GM12875 (cell line): ENCODE measurements around the gene TMEM215.

Experiments used
- H3K4me3 ChIP-seq: one replicate; pipeline ENCODE4 v1.5.1; 2011; ENCODE audit warnings: low read depth, low read length, control low read depth
- TF ChIP-seq, protein P1 (sequence below): IDR thresholded peaks from 2 replicates; pipeline ENCODE4 v1.5.1; 2011; ENCODE audit warnings: low read depth, mild to moderate bottlenecking, control low read depth, inconsistent platforms, low read length, moderate library complexity, borderline replicate concordance; ENCODE audit not compliant: insufficient read depth

Gene TMEM215

DNA sequence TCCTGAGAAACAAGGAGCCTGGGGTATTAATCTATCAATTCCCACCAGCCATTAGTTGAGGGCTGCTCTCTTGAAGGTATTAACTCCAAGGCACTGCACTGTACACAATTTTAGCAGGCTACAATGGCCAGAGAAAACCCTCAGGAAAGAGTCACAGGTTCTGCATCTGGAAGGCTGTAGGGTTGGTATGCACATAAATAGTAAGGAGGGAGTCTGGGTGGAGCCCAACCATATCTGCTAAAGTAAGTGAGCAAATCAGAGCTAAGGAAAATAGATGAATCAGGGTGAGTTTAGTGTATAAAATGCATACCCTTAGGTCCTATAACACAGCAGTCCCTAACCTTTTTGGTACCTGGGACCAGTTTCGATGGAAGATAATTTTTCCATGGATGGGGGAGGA lies 18.2 kb downstream of the TMEM215 start:
- no peak overlapping the region for H3K4me3 ChIP-seq
- TF ChIP-seq, protein P1, sequence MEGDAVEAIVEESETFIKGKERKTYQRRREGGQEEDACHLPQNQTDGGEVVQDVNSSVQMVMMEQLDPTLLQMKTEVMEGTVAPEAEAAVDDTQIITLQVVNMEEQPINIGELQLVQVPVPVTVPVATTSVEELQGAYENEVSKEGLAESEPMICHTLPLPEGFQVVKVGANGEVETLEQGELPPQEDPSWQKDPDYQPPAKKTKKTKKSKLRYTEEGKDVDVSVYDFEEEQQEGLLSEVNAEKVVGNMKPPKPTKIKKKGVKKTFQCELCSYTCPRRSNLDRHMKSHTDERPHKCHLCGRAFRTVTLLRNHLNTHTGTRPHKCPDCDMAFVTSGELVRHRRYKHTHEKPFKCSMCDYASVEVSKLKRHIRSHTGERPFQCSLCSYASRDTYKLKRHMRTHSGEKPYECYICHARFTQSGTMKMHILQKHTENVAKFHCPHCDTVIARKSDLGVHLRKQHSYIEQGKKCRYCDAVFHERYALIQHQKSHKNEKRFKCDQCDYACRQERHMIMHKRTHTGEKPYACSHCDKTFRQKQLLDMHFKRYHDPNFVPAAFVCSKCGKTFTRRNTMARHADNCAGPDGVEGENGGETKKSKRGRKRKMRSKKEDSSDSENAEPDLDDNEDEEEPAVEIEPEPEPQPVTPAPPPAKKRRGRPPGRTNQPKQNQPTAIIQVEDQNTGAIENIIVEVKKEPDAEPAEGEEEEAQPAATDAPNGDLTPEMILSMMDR: no peak

DNA sequence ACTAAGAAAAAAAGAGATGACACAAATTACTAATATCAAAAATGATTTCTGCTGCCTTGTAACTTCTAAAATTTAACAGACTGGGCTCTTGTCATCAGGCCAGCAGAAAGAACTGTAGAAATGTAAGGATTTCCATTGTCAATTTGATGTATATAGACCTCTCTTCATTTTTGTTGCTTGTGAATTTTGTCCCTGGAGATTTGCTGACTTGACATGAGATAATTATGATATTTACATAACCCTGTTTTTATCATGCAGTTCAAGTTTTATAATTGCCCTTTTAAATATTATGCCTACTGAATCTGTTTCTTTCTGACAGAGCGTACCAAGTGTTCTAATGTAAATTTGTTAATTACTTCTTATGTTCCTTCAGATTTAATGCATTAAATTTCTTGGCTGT lies 23.9 kb downstream of the TMEM215 start:
- H3K4me3 ChIP-seq: no peak overlapping the region
- TF ChIP-seq, protein P1: no peak

DNA sequence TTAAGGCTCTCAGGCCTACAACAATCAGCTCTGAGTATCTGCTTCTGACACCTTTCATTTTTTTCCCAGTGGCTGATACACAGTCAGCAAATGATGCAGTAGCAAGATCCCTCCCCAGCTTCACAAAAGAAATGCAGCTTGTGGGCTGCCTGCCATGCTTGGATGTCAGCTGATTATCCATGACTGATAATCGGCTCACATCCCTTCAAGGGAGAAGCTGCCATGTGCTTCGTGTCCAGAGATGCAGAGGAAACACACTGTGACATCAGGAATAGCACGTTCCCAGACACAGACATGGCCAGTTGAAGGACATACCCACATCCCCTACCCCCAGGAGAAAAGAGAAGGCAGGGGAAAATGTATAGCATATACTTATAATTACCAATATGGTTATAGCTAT lies 27.9 kb downstream of the TMEM215 start:
- H3K4me3 ChIP-seq: no peak overlapping the region
- TF ChIP-seq, protein P1: no peak

DNA sequence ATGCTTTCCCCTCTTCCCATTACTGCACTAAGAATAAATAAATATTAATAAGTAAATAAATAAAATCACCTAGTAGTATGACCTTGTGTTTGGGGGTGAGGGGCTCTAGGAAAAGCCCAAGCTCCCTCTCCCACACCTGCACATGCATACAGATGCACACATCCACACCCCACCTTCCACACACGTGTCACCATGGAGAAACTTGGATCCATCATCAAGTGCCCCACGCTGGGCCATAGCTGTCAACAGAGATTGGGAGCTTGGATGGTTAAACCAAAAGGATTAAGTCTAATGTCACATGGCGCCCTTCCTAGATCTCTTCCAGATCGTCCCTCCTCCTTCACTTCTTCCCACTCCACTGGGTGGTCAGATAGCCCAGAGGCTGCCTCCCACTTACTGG lies 37.0 kb downstream of the TMEM215 start:
- TF ChIP-seq, protein P1: no peak
- H3K4me3 ChIP-seq: no peak overlapping the region

DNA sequence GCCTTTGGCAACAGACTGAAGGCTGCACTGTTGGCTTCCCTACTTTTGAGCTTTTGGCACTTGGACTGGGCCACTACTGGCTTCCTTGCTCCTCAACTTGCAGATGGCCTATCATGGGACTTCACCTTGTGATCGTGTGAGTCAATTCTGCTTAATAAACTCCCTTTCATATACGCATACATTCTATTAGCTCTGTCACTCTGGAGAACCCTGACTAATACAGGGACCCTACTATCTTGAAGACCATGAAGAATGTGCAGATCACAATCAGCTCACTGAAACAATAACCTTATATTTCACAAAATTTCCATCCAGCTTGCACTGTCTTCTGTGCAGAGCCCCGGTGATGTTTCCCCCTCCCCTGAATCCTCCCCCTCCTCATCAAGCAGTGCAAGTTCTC lies 39.8 kb downstream of the TMEM215 start:
- TF ChIP-seq, protein P1: no peak
- no peak overlapping the region for H3K4me3 ChIP-seq

DNA sequence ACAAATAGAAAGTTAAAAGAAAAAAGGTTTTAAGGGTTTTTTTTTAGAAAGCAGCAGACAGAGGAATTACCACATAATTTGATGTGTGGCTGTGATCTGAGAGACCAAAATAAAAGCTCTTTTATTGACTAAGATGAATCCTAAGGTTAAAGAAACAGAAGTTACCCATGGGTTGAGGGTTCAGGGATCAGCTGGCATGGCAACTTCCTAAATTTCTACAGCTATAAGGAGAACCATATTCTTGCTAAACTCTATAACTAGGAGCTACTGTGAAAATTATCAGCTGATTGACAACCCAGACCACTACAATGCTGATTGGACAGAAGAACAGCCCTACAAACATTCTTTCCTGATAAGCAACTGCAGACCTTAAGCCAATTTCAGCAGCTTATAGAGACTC lies 40.2 kb downstream of the TMEM215 start:
- TF ChIP-seq, protein P1: no peak
- H3K4me3 ChIP-seq: no peak overlapping the region

DNA sequence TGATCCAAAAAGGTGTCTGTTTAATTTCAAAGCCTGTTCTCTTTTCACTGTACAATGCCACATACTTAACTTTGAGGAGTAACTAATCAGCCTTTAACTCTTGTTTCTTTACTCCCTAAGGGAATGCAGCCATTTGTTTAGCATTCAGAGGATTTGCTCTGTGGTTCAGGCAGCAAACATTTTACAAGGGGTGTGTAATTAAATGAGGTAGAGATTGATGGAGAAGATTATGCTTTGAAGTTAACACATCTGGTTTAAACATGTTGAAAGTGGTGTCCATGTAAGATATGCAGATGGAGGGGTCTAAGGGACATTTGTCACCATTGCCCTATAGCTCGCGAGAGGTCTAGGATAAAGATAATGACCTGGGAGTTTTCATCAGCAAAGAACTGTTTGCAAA lies 41.9 kb downstream of the TMEM215 start:
- TF ChIP-seq, protein P1: no peak
- H3K4me3 ChIP-seq: no peak overlapping the region
